ENCODE data around the gene UBALD1.

- no peak for TF ChIP-seq EZH2phosphoT487 (IDR thresholded peaks at IDR 0.05)
- TF ChIP-seq, protein P1, sequence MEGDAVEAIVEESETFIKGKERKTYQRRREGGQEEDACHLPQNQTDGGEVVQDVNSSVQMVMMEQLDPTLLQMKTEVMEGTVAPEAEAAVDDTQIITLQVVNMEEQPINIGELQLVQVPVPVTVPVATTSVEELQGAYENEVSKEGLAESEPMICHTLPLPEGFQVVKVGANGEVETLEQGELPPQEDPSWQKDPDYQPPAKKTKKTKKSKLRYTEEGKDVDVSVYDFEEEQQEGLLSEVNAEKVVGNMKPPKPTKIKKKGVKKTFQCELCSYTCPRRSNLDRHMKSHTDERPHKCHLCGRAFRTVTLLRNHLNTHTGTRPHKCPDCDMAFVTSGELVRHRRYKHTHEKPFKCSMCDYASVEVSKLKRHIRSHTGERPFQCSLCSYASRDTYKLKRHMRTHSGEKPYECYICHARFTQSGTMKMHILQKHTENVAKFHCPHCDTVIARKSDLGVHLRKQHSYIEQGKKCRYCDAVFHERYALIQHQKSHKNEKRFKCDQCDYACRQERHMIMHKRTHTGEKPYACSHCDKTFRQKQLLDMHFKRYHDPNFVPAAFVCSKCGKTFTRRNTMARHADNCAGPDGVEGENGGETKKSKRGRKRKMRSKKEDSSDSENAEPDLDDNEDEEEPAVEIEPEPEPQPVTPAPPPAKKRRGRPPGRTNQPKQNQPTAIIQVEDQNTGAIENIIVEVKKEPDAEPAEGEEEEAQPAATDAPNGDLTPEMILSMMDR (IDR thresholded peaks at IDR 0.05): no peak
- no peak for TF ChIP-seq EZH2 (IDR thresholded peaks at IDR 0.05)
Observed at GRCh38 chr16:4594433-4595410, 20.0 kb downstream of the UBALD1 start.
